ENCODE data around the gene SLC34A3.

Gene SLC34A3

GRCh38 chr9:137198051-137198901 is 32.4 kb upstream of the SLC34A3 start:
- Histone ChIP-seq H3K27ac (ENCODE audit: low read length) (no peak overlapping the region), H3K9ac (ENCODE audit: low read length) (no peak overlapping the region), H3K4me1 (ENCODE audit: control insufficient read depth, low read depth, low read length) (peaks cover 5% of the 10 kb centered on the region), H3K27me3 (ENCODE audit: control insufficient read depth, insufficient read depth, low read length) (no peaks in the 10 kb centered on the region), H3K9me3 (ENCODE audit: control insufficient read depth, low read depth, low read length) (no peaks in the 10 kb centered on the region), H3K36me3 (ENCODE audit: control insufficient read depth, low read depth, low read length) (no peaks in the 10 kb centered on the region), H3K4me3 (ENCODE audit: low read length) (no peak overlapping the region)

GRCh38 chr9:137198902-137199283 is 31.8 kb upstream of the SLC34A3 start:
- H3K4me3 ChIP-seq (ENCODE audit: low read length) = no peak overlapping the region

GRCh38 chr9:137199411-137200121 is 31.1 kb upstream of the SLC34A3 start:
- Histone ChIP-seq H3K36me3 (ENCODE audit: control insufficient read depth, low read depth, low read length) (no peaks in the 10 kb centered on the region), H3K9me3 (ENCODE audit: control insufficient read depth, low read depth, low read length) (no peaks in the 10 kb centered on the region), H3K27ac (ENCODE audit: low read length) (no peak overlapping the region), H3K4me3 (ENCODE audit: low read length) (peak overlapping the region; percentile 37), H3K4me1 (ENCODE audit: control insufficient read depth, low read depth, low read length) (peaks cover 5% of the 10 kb centered on the region), H3K27me3 (ENCODE audit: control insufficient read depth, insufficient read depth, low read length) (no peaks in the 10 kb centered on the region), H3K9ac (ENCODE audit: low read length) (no peak overlapping the region)

More at GRCh38 chr9:137198902-137199283, 31.8 kb upstream of the SLC34A3 start:
- no peaks in the 10 kb centered on the region for H3K27me3 ChIP-seq (ENCODE audit: control insufficient read depth, insufficient read depth, low read length)
- no peak overlapping the region for H3K9ac ChIP-seq (ENCODE audit: low read length)
- H3K27ac ChIP-seq (ENCODE audit: low read length) = no peak overlapping the region
- H3K4me1 ChIP-seq (ENCODE audit: control insufficient read depth, low read depth, low read length) = peaks cover 5% of the 10 kb centered on the region
- no peaks in the 10 kb centered on the region for H3K36me3 ChIP-seq (ENCODE audit: control insufficient read depth, low read depth, low read length)
- no peaks in the 10 kb centered on the region for H3K9me3 ChIP-seq (ENCODE audit: control insufficient read depth, low read depth, low read length)

- no peaks in the 10 kb centered on the region for H3K9me3 ChIP-seq (ENCODE audit: control insufficient read depth, low read depth, low read length)
- H3K27me3 ChIP-seq (ENCODE audit: control insufficient read depth, insufficient read depth, low read length) = no peaks in the 10 kb centered on the region
- H3K36me3 ChIP-seq (ENCODE audit: control insufficient read depth, low read depth, low read length) = no peaks in the 10 kb centered on the region
- peak within 1 kb of the TSS; percentile 69 for H3K4me3 ChIP-seq (ENCODE audit: low read length)
- H3K9ac ChIP-seq (ENCODE audit: low read length) = peak within 1 kb of the TSS; percentile 65
- H3K4me1 ChIP-seq (ENCODE audit: control insufficient read depth, low read depth, low read length) = peaks cover 5% of the 10 kb centered on the region
- H3K27ac ChIP-seq (ENCODE audit: low read length) = peak within 1 kb of the TSS; percentile 13
Measured at GRCh38 chr9:137200311-137201204, 30.1 kb upstream of the SLC34A3 start, which contains the start of gene TPRN. TSS of gene TPRN (minus strand) at chr9:137200741. CDS start at chr9:137200711, 30 bp downstream.

GRCh38 chr9:137201205-137201868 is 29.4 kb upstream of the SLC34A3 start:
- no peaks in the 10 kb centered on the region for H3K9me3 ChIP-seq (ENCODE audit: control insufficient read depth, low read depth, low read length)
- no peaks in the 10 kb centered on the region for H3K36me3 ChIP-seq (ENCODE audit: control insufficient read depth, low read depth, low read length)
- H3K9ac ChIP-seq (ENCODE audit: low read length) = peak overlapping the region; percentile 65
- H3K27ac ChIP-seq (ENCODE audit: low read length) = peak overlapping the region; percentile 13
- H3K4me3 ChIP-seq (ENCODE audit: low read length) = peak overlapping the region; percentile 69
- peaks cover 6% of the 10 kb centered on the region for H3K4me1 ChIP-seq (ENCODE audit: control insufficient read depth, low read depth, low read length)
- no peaks in the 10 kb centered on the region for H3K27me3 ChIP-seq (ENCODE audit: control insufficient read depth, insufficient read depth, low read length)

GRCh38 chr9:137202966-137203365 is 27.7 kb upstream of the SLC34A3 start:
- Histone ChIP-seq H3K27ac (ENCODE audit: low read length) (no peak overlapping the region), H3K4me1 (ENCODE audit: control insufficient read depth, low read depth, low read length) (peaks cover 9% of the 10 kb centered on the region), H3K4me3 (ENCODE audit: low read length) (no peak overlapping the region), H3K9me3 (ENCODE audit: control insufficient read depth, low read depth, low read length) (no peaks in the 10 kb centered on the region), H3K36me3 (ENCODE audit: control insufficient read depth, low read depth, low read length) (no peaks in the 10 kb centered on the region), H3K27me3 (ENCODE audit: control insufficient read depth, insufficient read depth, low read length) (no peaks in the 10 kb centered on the region), H3K9ac (ENCODE audit: low read length) (no peak overlapping the region)

GRCh38 chr9:137204731-137205125 is 26.0 kb upstream of the SLC34A3 start:
- Histone ChIP-seq H3K9me3 (ENCODE audit: control insufficient read depth, low read depth, low read length) (no peaks in the 10 kb centered on the region), H3K4me3 (ENCODE audit: low read length) (peak overlapping the region; percentile 95), H3K27ac (ENCODE audit: low read length) (no peak overlapping the region), H3K4me1 (ENCODE audit: control insufficient read depth, low read depth, low read length) (peaks cover 9% of the 10 kb centered on the region), H3K36me3 (ENCODE audit: control insufficient read depth, low read depth, low read length) (no peaks in the 10 kb centered on the region), H3K9ac (ENCODE audit: low read length) (peak overlapping the region; percentile 83), H3K27me3 (ENCODE audit: control insufficient read depth, insufficient read depth, low read length) (no peaks in the 10 kb centered on the region)

- no peaks in the 10 kb centered on the region for H3K27me3 ChIP-seq (ENCODE audit: control insufficient read depth, insufficient read depth, low read length)
Measured at GRCh38 chr9:137205126-137206069, 25.3 kb upstream of the SLC34A3 start, which contains the start of the genes NDOR1 and TMEM203. TSS of gene NDOR1 (plus strand) at chr9:137205700. CDS start at chr9:137205778, 78 bp downstream. TSS of gene TMEM203 (minus strand) at chr9:137205648. CDS start at chr9:137205414, 234 bp downstream.

GRCh38 chr9:137206602-137207001 is 24.1 kb upstream of the SLC34A3 start:
- Histone ChIP-seq H3K36me3 (ENCODE audit: control insufficient read depth, low read depth, low read length) (peaks cover 5% of the 10 kb centered on the region), H3K27me3 (ENCODE audit: control insufficient read depth, insufficient read depth, low read length) (no peaks in the 10 kb centered on the region), H3K9ac (ENCODE audit: low read length) (peak overlapping the region; percentile 83), H3K4me3 (ENCODE audit: low read length) (peak overlapping the region; percentile 95), H3K4me1 (ENCODE audit: control insufficient read depth, low read depth, low read length) (peaks cover 6% of the 10 kb centered on the region), H3K27ac (ENCODE audit: low read length) (no peak overlapping the region), H3K9me3 (ENCODE audit: control insufficient read depth, low read depth, low read length) (no peaks in the 10 kb centered on the region)

More at GRCh38 chr9:137205126-137206069, 25.3 kb upstream of the SLC34A3 start, which contains the start of the genes NDOR1 and TMEM203:
- Histone ChIP-seq H3K9ac (ENCODE audit: low read length) (peak within 1 kb of the TSS; percentile 83), H3K4me3 (ENCODE audit: low read length) (peak within 1 kb of the TSS; percentile 95), H3K27ac (ENCODE audit: low read length) (no peak within 1 kb of the TSS), H3K9me3 (ENCODE audit: control insufficient read depth, low read depth, low read length) (no peaks in the 10 kb centered on the region), H3K4me1 (ENCODE audit: control insufficient read depth, low read depth, low read length) (peaks cover 9% of the 10 kb centered on the region), H3K36me3 (ENCODE audit: control insufficient read depth, low read depth, low read length) (peaks cover 5% of the 10 kb centered on the region)

- Histone ChIP-seq H3K9ac (ENCODE audit: low read length) (no peak overlapping the region), H3K36me3 (ENCODE audit: control insufficient read depth, low read depth, low read length) (peaks cover 15% of the 10 kb centered on the region), H3K27ac (ENCODE audit: low read length) (no peak overlapping the region), H3K4me1 (ENCODE audit: control insufficient read depth, low read depth, low read length) (peaks cover 1% of the 10 kb centered on the region), H3K9me3 (ENCODE audit: control insufficient read depth, low read depth, low read length) (no peaks in the 10 kb centered on the region), H3K27me3 (ENCODE audit: control insufficient read depth, insufficient read depth, low read length) (no peaks in the 10 kb centered on the region), H3K4me3 (ENCODE audit: low read length) (no peak overlapping the region)
Measured at GRCh38 chr9:137211532-137211931, 19.2 kb upstream of the SLC34A3 start.
